GM18868 (cell line): ENCODE measurements around the gene MSMB.
"Not testable (repeated sequence)": the region's sequence is repeated elsewhere in the genome, so short reads cannot be mapped to it uniquely, and the experiment has no call there.

Experiments used
- ATAC-seq: cut with Tn5 transposase; IDR thresholded peaks from one replicate; pipeline ENCODE4 v1.9.1; 2021; ENCODE audit warnings: mild to moderate bottlenecking, moderate library complexity; ENCODE audit not compliant: unreplicated experiment

MSMB gene

GRCh38 chr10:46046261-46046660 lies at the start of gene MSMB:
TSS of gene MSMB (minus strand) at chr10:46046269. CDS start at chr10:46046237, 32 bp downstream.
- ATAC-seq = no peak

GRCh38 chr10:46094931-46095750 lies 49.1 kb upstream of the MSMB start:
- ATAC-seq = no peak

DNA sequence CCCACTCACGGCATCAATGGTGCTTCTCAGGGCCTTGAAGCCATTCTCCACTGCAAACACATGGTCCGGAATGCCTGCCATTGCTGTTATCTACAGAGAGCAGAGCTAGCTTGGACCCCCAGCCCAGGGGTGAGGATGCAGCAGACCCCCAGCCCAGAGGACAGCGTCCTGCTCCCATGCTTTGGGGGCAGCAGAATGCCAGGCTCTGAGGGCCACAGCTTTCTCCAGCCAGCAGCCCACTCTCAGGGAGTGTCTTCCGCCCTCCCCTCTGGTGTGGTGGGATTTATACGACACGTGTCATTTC lies 48.1 kb upstream of the MSMB start:
- no peak for ATAC-seq

DNA sequence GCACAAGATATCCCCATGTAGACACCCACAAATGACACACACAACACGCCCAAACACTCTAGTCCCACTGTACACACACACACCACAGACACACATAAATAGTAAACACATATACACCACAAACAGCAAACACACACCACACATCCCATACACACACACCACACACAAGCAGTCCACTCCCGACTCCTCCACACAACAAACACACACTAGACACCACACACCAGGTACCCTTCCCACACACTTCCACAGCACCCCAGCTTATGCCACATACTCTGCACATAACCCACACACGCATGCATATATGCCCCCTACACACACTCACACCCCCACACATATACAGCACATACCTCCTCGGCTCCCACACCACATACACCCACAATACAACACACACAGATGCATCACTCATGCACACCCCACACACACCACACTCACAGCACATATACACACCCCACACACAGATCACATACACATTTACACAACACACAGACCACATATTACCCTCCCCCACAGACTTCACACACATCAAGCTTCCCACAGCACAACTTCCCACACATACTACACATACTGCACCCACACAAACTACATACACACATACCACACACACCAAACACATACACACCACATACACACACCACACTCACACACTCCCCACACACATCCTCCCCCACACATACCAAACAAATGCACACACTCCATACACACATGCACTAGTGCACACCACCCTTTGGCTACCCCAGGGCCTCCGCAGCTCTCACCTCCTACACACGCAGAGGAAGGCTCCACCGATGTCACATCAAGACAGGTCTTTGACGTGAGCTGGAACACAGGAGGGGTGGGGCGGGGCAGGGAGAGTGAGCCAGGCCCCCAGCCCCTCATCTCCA lies 47.5 kb upstream of the MSMB start:
- not testable (repeated sequence) for ATAC-seq

DNA sequence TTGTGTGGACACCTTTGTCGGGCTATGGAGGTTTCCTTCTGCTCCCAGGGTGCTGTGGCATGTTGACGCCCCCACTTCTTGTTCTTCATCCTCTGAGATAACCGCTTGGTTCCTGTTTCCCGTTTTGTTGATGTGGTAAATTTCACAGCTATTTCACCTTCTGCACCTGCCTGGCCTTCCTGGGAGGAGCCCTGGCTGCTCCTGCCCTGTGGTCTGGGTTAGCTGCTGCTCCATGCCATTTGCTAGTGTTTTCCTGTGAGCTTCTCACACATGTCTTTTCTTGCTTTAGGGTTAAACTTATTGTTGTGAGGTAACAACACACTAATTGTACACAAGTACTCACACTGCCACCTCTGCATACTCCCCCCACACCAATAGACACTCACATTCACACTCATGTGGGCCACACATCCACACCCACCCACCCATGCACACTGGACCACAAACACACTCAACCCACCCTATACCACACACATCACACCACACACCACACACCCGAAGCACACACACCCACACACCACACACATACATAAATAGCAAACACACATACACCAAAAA lies 46.5 kb upstream of the MSMB start:
- ATAC-seq = no peak

GRCh38 chr10:46091828-46092523 lies 45.9 kb upstream of the MSMB start:
- no peak for ATAC-seq

DNA sequence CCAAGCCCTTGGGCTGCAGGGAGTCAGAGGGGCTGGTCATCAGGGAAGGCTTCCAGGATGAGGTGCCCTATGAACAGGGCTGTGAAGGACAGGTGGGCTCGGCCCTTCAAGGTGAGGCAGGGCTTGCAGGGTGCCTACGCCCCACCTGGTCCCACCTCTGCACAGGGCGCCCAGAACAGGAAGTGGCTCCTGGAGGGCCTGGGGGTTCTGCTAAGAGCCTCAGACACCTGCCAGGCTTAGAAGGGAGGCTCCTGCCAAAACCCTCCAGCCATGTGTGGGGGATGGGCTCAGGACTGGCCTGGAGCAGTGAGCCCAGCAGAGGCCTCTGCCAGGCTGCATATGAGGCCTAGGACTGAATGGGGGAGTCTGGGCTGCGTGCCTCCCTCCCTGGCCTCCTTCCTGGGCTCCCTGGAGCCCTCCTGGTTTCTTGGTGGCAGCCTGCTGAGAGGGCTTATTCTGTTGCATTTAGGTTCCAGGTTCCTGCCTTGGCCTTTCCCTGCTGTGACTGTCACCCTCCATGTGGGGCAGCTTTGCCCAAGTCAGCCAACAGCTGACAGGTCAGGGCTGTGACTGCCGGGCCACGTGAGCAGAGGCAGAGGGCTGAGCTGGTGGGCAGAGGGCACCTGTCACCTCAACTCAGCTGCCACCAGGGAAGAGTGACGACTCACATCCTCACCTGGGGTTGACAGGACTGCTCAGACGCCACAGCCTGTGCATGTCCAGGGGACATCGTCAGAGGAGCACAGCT lies 45.2 kb upstream of the MSMB start:
- no peak for ATAC-seq

- ATAC-seq = no peak
Measured at GRCh38 chr10:46090258-46090812, 44.3 kb upstream of the MSMB start.

DNA sequence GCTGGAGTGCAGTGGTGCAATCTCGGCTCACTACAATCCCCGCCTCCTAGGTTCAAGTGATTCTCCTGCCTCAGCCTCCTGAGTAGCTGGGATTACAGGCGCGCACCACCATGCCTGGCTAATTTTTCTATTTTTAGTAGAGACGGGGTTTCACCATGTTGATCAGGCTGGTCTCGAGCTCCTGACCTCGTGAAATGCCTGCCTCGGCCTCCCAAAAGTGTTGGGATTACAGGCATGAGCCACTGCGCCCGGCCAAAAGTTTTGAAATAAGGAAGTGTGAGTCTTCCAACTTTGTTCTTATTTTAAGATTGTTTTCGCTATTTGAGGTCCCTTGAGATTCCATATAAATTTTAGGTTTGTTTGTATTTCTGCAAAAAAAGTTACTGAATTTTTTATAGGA lies 41.3 kb upstream of the MSMB start:
- ATAC-seq = not testable (repeated sequence)

- no peak for ATAC-seq
Measured at GRCh38 chr10:46084321-46085165, 38.5 kb upstream of the MSMB start.

- ATAC-seq = no peak
Measured at GRCh38 chr10:46080886-46081285, 34.8 kb upstream of the MSMB start.

DNA sequence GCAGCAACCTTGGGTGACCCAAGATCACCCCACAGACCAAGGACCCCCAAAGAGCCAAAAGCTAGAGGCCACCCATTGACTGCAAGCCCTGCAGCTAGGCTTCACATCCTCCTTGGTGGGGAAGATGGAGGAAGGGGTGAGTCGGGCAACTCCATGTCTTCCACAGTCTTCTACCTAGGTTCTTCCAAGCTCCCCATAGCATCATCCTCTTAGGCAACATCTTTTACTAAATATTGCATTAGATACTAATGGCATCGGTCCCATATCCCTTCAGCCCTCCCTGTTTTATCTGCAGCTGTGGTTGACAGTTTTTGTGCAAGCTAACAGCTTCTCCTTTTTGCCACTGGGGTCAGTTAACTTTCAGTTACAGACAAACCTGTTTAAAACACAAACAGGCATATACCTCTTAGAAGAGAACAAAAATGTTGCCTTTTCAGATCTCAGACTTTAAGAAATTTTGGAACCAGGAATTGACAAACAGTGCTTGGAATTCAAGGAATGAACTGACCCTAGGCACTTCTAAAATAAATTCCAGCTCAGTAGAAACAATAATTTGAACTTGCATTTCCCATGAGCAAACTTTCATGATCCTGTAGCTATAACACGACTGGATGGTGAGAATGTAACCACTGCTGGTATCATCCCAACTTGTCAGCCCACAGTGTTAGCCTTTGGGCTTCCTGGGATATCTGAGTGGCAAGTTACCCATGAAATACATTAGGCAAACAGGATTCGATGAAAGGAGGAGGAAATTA lies 33.9 kb upstream of the MSMB start:
- ATAC-seq = no peak

DNA sequence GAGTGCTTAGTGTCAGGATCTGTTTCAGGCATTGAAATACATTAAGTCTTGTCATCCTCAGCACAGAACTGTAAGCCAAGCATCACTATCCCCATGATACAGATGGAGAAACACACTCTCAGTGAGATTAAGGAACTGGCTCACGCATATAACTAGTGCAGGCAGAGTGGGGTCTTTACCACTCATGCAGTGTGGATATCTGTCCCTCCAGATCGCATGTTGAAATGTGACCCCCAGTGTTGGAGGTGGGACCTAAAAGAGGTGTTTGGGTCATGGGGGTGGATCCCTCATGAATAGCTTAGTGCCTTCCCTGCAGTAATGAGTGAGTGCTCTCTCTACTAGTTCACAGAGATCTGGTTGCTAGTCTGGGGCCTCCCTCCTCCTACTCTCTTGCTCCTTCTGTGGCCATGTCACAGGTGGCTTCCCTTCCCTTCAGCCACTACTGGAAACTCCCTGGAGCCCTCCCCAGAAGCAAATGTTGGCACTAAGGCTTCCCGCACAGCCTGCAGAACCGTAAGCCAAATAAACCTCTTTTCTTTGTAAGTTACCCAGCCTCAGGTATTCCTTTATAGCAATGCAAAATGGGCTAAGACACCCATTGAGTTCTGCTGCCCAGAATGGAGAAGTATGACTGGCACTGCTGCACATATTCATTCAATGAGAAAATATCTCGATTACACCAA lies 31.8 kb upstream of the MSMB start:
- ATAC-seq = no peak

- ATAC-seq = no peak
Measured at GRCh38 chr10:46077141-46077554, 31.1 kb upstream of the MSMB start.

DNA sequence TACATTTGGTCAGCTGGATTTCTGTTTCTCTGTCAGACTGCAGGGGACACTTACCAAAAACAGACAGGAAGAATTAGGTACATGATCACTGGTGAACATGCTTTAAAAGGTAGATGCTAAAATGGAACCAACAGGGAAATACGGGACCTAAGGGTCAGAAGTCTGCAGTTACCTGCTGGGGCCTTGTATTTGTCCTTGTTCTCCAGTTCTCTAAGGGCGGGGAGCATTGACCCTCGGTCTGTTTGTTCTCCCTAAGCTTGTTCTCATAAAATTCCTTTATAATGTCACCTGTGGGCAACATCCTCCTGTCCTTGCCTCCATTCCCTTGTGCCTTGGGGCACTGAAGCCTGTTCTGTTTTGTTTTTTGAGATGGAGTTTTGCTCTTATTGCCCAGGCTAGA lies 29.8 kb upstream of the MSMB start:
- no peak for ATAC-seq

DNA sequence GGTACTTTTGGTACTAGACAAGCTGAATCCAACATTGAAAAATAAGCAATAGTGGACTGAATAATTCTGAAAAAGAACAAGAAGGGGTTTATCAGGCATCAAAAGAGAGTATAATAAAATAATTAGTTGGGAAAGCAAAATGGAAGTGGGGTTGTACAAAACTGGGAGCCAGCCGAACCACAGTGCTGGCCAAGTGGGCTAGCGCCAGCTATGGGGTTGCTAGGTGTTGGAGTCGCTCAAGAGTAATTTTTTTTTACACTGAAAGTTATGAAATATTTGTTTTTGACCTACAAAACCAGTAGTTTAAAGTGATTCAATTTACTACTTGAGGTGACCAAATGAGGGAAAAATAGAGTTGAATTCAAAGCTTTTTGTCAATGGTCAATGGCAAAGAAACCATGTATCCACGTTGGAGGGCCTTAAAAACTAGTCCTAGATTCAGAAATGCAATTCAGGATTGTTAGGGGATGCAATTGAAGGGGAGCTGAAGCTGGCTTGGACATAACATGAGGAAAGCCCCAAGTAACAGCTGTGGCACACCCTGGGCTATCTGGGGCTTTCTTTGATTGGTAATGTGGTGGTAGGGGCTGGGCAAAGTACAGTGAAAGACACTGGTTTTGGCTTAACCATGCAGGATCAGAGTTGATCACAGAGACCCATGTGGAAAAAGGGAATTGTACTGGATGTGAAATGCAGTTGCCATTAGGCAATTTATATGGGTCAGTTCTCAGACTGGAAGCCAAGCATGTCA lies 28.3 kb upstream of the MSMB start:
- ATAC-seq = no peak

DNA sequence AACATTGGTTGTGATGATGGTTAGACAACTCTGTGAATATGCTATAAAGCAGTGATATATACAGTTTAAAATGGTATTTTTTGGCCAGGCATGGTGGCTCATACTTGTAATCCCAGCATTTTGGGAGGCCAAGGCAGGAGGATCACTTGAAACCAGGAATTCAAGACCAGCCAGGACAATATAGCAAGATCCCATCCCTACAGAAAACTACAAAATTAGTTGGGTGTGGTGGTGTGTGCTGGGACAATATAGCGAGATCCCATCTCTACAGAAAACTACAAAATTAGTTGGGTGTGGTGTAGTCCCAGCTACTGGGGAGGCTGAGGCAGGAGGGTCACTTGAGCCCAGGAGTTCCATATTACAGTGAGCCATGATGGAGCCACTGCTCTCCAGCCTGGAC lies 27.5 kb upstream of the MSMB start:
- ATAC-seq = no peak
